Breast epithelium (tissue), 3 donors: ENCODE data around the gene ELMO3.

ENCODE experiments used
- CTCF ChIP-seq, 3 donors: fragments of 450-650 bp; IDR thresholded peaks; one replicate each; pipeline ENCODE4 v1.5.1; 2016 to 2017; ENCODE audit warnings: antibody characterized with exemption in 3 of 3, mild to moderate bottlenecking in 3 of 3, moderate library complexity in 3 of 3
- POLR2A ChIP-seq: fragments of 450-650 bp; IDR thresholded peaks from one replicate; pipeline ENCODE4 v1.6.1; 2016; ENCODE audit warnings: antibody characterized with exemption, mild to moderate bottlenecking, moderate library complexity
- POLR2AphosphoS5 ChIP-seq, 3 donors: sonication (generic); formaldehyde crosslinking; IDR thresholded peaks; one replicate each; pipeline ENCODE4 v1.6.1; 2017; ENCODE audit warnings: antibody characterized with exemption in 3 of 3

GRCh38 chr16:67188323-67188722 is 10.6 kb upstream of the ELMO3 start:
- TF ChIP-seq CTCF (IDR thresholded peaks at IDR 0.05) (no peak), POLR2AphosphoS5 (IDR thresholded peaks at IDR 0.05) (no peak), POLR2A (no peak)
